Ectodermal cell (in vitro differentiated cells): ENCODE results near the gene THRA.

ENCODE experiments used
- H3K27ac ChIP-seq: 2 replicates; pipeline ENCODE4 v1.7.0; 2013; ENCODE audit warnings: mild to moderate bottlenecking, low read depth, low read length; ENCODE audit not compliant: insufficient read depth, poor library complexity, severe bottlenecking
- H3K27me3 ChIP-seq: 2 replicates; pipeline ENCODE4 v1.7.0; 2013; ENCODE audit warnings: mild to moderate bottlenecking, low read length; ENCODE audit not compliant: insufficient read depth, control insufficient read depth, poor library complexity, severe bottlenecking
- H3K36me3 ChIP-seq: one replicate; pipeline ENCODE4 v1.7.0; 2013; ENCODE audit warnings: low read length; ENCODE audit not compliant: control insufficient read depth, insufficient read depth
- H3K4me1 ChIP-seq: one replicate; pipeline ENCODE4 v1.7.0; 2013; ENCODE audit warnings: low read length; ENCODE audit not compliant: control insufficient read depth, insufficient read depth
- H3K4me3 ChIP-seq: 2 replicates; pipeline ENCODE4 v1.7.0; 2013; ENCODE audit warnings: low read depth, low read length, control low read depth; ENCODE audit not compliant: insufficient read depth
- H3K9me3 ChIP-seq: 2 replicates; pipeline ENCODE4 v1.7.0; 2013; ENCODE audit warnings: mild to moderate bottlenecking, low read length, moderate library complexity; ENCODE audit not compliant: control insufficient read depth
- WGBS, 2 experiments: methylation state at CpG; one replicate each; pipeline ENCODE4 v1.1.7; 2013; ENCODE audit warnings: missing lambda C conversion rate in 2 of 2; 5-methylcytosine and 5-hydroxymethylcytosine counted together

THRA gene

DNA sequence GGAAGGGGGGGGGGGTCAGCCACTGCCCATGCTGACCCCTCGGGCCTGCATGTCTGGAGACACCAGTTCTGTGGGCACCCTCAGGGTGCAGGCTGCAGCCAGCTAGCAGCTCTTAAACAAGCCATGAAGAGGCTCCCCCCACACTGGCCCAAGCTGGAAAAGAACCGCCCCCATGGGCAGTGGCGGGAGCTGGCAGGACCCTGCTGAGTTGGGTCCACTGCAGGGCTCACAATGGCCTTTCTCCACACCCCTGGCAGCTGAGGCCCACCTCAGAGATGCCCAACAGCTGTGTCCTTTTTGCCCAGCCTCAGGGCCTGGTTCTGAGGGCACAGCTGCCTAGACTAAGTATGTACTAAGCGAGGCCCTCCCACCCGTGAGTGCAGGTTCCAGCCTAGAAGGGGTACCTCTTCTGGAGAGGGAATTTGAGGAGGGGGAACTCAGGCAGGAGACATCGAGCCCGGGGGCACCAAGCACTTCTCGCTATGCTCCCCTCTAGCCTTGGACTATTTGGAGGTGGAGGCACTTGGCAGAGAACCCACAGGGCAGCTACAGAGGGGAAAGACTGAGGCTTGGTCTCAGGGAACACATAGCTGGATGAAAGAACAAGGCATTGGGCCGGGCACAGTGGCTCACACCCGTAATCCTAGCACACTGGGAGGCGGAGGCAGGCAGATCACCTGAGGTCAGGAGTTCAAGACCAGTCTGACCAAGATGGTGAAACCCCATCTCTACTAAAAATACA lies 3.2 kb downstream of the THRA start:
- Histone ChIP-seq H3K4me1 (peaks cover 69% of the 10 kb centered on the region), H3K36me3 (no peaks in the 10 kb centered on the region), H3K4me3 (no peak overlapping the region), H3K27me3 (peaks cover 4% of the 10 kb centered on the region), H3K27ac (no peak overlapping the region), H3K9me3 (no peaks in the 10 kb centered on the region)
- WGBS, 2 experiments = 62 to 64% methylated on average over 11 of the region's 11 CpGs

DNA sequence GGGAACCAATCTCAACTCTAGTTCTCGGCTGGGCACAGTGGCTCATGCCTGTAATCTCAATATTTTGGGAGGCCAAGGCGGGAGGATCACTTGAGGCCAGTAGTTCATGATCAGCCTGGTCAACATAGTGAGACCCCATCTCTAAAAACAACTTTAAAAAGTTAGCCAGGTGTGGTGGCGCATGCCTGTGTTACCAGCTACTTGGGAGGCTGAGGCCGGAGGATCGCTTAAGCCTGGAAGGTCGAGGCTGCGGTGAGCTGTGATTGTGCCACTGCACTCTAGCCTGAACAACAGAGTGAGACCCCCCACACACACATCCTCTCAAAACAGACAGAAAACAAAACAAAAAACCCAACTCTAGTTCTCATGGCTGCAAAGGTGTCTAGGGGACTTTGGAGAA lies 4.9 kb downstream of the THRA start:
- 91 to 95% methylated on average over 7 of the region's 7 CpGs for WGBS, 2 experiments
- Histone ChIP-seq H3K27ac (no peak overlapping the region), H3K36me3 (no peaks in the 10 kb centered on the region), H3K27me3 (no peaks in the 10 kb centered on the region), H3K9me3 (no peaks in the 10 kb centered on the region), H3K4me1 (peaks cover 73% of the 10 kb centered on the region), H3K4me3 (no peak overlapping the region)

DNA sequence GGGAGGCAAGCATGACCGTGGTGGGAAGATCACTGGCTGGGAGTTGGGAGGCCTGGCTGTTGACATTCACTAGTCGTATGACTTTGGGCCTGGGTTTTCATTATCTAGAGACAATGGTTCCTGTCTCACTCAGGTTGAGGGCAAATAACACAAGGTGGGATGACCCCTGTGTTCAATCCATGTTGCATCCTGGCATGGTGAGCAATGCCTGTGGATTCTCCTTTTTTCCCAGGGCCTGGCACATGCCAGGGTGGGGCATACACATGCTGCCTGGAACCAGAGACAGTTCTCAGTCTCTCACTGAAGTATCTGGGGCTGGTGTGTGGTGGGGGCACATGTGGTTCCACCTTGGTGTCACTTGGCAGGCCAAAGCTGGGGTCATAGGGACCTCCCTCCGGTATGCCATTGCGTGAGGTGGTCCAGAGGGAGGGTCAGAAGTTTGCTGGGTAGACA lies 5.4 kb downstream of the THRA start:
- Histone ChIP-seq H3K9me3 (no peaks in the 10 kb centered on the region), H3K4me1 (peaks cover 78% of the 10 kb centered on the region), H3K36me3 (no peaks in the 10 kb centered on the region), H3K27ac (no peak overlapping the region), H3K27me3 (no peaks in the 10 kb centered on the region), H3K4me3 (no peak overlapping the region)
- 82 to 85% methylated on average over 4 of the region's 4 CpGs for WGBS, 2 experiments

DNA sequence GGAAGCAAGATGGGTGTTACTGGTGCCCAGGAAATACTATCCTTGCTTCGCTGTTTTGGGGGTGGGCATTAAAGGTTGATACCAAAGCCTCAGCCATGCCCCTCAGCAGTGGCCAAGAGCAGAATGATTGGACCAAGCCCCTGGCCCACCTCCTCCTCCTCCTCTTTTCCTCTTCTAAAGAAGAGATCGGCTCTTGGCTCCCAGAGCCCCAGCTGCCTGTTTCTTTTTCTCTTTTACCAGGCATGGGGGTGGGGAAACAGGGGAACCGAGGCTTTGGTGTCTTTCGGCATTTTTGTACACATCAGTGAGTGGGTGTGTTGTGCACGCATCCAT lies 5.8 kb downstream of the THRA start:
- Histone ChIP-seq H3K9me3 (no peaks in the 10 kb centered on the region), H3K27ac (peak overlapping the region; percentile 30), H3K36me3 (no peaks in the 10 kb centered on the region), H3K4me1 (peaks cover 78% of the 10 kb centered on the region), H3K4me3 (no peak overlapping the region), H3K27me3 (no peaks in the 10 kb centered on the region)
- WGBS, 2 experiments = 32 to 36% methylated on average over 5 of the region's 5 CpGs

DNA sequence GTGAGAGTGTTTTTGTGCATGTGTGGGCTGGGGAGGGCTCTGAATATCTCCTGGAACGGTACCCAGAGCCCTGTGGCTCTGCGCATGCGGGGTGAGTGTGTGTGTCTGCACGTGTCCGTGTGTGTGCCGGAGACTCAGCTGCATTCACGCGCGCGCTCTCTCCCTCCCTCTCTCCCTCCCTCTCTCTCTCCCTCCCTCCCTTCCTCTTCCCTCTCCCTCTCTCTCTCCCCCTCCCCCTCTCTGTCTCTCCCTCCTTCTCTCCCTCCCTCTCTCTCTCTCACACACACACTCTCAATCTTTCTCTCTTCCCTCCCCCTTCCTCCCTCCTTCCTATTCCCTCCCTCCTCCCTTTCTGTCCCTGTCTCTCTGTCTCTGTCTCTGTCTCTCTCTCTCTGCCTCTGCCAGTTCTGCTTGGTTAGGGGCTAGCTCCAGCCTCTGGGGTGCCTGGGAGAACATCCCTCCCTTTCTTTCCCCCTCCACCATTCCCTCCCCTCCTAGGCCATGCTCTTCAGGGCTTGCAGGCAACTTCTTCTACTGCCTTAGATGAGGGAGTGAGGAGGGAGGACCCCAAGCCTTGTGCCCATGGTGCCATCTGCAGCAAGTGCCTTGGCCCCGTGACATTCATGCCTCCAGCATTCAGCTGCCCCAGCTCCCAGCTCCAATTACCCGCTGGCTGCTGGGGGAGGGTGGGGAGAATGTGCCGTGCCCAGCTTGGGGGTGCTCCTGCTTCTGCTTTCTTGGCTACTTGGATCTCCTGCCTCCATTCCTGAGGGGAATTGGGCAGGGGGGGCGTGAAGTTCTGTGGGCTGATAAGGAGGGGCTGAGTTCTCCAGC lies 6.4 kb downstream of the THRA start:
- H3K36me3 ChIP-seq = no peaks in the 10 kb centered on the region
- no peak overlapping the region for H3K4me3 ChIP-seq
- H3K4me1 ChIP-seq = peaks cover 74% of the 10 kb centered on the region
- peak overlapping the region; percentile 30 for H3K27ac ChIP-seq
- WGBS, 2 experiments = 21 to 25% methylated on average over 14 of the region's 14 CpGs
- no peaks in the 10 kb centered on the region for H3K9me3 ChIP-seq
- H3K27me3 ChIP-seq = no peaks in the 10 kb centered on the region

DNA sequence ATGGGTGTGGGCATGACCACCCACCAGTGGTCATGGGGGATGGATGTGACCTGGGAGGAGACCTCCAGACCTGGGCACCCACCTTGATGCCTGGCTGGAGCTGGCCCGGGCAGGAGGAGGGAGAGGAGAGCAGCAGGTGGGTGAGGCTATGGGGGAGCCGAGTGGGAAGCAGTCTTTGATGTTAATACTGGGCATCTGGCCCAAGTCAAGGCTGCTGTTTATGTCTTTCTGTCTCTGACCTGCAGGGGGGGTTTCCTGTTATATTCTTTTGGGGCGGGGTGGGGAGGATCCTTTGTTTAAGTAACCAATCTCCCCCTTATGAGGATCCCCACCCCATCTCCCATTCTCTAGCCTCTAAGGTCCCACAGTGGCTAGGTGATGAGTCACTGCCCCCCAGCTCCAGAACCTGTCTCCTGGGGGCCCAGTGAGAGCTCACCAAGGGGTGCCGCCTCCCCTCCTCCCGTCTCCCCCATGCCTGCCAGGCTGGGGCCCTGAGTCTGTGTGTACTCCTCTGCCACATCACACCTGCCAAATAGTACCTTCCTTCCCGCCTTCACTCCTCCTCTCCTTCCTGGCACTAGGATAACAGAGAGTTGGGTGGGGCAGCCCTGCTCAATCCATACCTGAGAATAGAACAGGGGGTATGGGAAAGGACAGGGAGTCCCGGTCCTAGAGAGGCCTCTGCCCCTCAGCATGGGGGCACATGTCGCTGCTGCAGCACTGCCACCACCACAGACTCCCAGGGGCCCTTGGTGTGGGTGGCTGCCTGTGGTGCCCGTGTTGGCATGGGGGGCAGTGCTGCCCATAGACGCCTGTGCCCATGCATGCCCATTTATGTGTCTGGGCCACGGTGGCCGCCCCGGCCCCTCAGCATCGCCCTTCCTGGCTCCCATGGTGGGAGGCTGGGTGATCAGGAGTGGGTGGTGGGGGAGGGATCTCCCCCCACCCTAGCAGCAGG lies 7.3 kb downstream of the THRA start:
- Histone ChIP-seq H3K27ac (no peak overlapping the region), H3K27me3 (no peaks in the 10 kb centered on the region), H3K9me3 (no peaks in the 10 kb centered on the region), H3K36me3 (no peaks in the 10 kb centered on the region), H3K4me1 (peaks cover 66% of the 10 kb centered on the region), H3K4me3 (no peak overlapping the region)
- WGBS, 2 experiments = 67 to 73% methylated on average over 13 to 14 of the region's 14 CpGs

DNA sequence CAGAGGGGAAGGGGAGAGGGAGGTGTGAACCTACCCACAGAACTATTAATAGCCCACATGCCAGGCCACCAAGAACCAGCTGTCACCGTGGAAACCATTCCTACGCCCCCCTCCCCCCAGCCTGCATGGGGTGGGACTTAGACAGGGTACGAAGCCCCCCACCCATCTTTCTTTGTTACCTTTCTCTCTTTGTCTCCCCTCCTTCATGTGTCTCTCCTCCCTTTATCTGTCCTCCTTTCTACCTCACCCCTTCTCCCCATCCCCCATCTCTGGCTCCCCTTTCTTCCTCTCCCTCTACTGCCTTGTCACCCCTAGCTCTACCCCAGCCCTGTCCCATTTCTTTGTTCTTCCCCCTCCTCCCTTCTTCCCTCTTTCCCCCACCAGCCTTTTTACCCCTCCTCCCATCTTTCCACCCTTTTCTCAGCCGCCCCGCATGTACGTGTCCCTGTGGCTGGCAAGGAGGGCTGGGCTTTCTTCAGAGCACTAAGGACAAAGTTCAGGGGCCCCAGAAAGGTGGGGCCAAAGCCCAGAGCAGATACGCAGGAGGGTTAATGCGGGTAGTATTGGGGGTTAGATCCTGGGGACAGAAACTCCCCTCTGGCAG lies 8.0 kb downstream of the THRA start:
- Histone ChIP-seq H3K36me3 (no peaks in the 10 kb centered on the region), H3K4me3 (no peak overlapping the region), H3K27ac (peak overlapping the region; percentile 62), H3K27me3 (no peaks in the 10 kb centered on the region), H3K9me3 (no peaks in the 10 kb centered on the region), H3K4me1 (peaks cover 65% of the 10 kb centered on the region)
- 38 to 40% methylated on average over 8 of the region's 8 CpGs for WGBS, 2 experiments

DNA sequence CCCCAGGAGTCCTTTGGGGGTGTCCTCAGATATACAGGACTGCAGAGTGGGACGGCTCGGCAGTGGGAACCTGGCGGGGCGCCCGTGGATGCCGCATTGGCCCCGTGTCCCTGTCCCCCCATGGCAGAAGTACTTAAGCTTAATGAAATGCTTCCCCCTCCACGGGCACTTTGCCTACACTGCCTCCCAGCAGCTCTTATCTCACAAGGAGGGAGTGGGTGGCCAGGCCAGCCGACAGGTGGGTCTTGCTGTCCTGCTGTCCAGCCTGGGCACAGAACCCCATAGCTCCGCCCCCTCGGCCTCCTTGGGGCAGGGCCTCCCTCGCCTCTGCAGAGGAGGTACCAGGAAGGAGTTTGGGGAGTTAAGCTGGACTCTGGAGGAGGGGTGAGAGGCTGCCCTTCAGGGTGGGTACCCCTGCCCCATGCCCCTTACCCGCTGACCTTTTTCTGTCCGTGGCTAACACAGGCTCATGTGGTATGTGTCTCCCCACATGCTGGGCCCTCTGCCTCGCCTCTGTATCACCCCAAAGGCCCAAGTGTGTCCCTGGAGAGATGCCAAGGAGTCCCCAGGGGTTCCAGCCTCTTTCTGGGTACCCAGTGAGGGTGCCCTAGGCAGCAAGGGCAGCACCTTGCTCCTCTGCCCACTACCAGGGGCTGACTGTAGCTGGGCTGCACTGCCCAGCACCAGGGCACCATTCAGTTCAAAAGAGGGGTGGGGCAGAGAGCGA lies 8.7 kb downstream of the THRA start:
- Histone ChIP-seq H3K9me3 (no peaks in the 10 kb centered on the region), H3K27ac (peak overlapping the region; percentile 62), H3K4me1 (peaks cover 63% of the 10 kb centered on the region), H3K36me3 (no peaks in the 10 kb centered on the region), H3K27me3 (no peaks in the 10 kb centered on the region), H3K4me3 (no peak overlapping the region)
- 80 to 82% methylated on average over 16 of the region's 16 CpGs for WGBS, 2 experiments

DNA sequence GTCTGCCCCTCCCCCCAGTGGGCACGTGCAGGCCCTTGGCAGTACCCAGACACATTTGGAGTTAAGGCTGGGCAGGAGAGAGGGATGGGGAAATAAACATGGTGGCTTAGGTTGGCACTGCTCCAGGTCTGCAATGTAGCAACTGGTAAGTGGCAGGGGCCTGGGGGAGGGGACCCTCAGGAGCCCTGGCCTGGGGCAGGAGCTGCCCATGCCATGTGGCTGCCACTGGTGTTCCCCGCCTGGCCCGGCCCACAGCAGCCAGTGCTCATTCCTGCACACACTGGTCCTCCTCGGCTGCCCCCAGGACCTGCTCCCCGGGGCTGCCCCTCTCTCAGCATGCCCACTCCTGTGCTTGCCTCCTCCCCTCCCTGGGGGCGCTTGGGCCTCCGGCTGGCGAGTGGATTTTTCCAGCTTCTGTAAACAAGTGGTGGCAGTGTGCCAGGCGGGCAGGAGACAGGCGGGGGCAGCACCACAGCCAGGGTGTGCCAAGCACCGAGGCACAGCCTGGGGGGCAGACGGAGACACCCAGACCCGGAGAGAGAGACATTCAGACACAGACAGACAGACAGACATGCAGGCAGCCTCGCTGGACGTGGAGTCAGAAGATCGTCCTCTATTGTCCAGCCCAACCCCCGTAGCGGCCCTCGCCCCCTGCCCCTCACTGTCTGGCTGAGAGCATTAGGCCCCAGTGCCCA lies 9.4 kb downstream of the THRA start:
- WGBS, 2 experiments = 77% methylated on average over 19 of the region's 19 CpGs
- H3K36me3 ChIP-seq = no peaks in the 10 kb centered on the region
- no peaks in the 10 kb centered on the region for H3K27me3 ChIP-seq
- H3K27ac ChIP-seq = no peak overlapping the region
- H3K4me1 ChIP-seq = peaks cover 62% of the 10 kb centered on the region
- H3K9me3 ChIP-seq = no peaks in the 10 kb centered on the region
- H3K4me3 ChIP-seq = no peak overlapping the region
